ENCODE measurements around the gene MCRIP2. TPM values are rescaled to one million over a fixed set of nuclear protein-coding genes. Genes with fewer than 3 reads are reported as not detected.

Gene MCRIP2
- total and polyA plus RNA-seq, 9 of the 15 experiments (the other 6 are each of a cell fraction or from before 2014, with no cell fraction given), result 0.80 to 120 (median 35.2) TPM

DNA sequence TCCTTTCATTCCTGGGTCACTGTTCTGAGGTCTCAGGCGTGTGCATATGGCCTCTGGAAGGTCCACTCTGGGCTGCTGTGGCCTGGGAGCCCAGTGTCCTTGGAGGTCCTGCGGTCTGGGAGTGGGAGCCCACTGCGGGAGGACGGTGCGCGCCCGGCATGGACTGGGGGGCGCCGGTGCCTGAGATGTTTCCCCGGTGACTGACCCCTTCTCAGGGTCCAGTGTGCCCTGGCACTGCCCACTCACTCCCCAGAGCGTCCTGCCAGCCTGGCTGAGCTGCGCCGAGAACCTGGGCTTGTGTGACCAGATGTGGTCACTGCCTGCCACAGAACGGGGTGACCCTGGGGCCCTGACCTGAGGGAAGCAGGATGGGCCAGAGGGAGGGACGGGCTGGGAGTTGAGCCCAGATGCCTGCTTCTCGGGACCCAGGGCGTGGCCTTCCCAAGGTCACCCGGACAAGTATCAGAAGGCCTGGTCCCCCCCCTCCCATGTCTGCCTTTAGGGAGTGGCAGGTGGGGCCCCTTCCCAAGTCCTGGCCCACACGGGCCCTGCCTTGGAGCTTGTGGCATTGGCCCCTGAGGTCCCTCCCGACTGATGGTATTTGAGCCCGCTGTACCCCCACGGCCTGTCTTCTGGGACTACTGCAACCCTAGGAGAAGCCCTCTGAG lies 32.7 kb downstream of the MCRIP2 start (continued):
- peak; percentile 32; the same call in 1 of the 2 replicates for TF ChIP-seq HNRNPL (IDR thresholded peaks at IDR 0.05; ENCODE audit: low read depth, low read length)
- TF ChIP-seq, protein P1, sequence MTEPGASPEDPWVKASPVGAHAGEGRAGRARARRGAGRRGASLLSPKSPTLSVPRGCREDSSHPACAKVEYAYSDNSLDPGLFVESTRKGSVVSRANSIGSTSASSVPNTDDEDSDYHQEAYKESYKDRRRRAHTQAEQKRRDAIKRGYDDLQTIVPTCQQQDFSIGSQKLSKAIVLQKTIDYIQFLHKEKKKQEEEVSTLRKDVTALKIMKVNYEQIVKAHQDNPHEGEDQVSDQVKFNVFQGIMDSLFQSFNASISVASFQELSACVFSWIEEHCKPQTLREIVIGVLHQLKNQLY (CRISPR knock-in tag; conservative IDR thresholded peaks at IDR 0.05), result no peak
- TF ChIP-seq ILF3 (IDR thresholded peaks at IDR 0.05; ENCODE audit: borderline replicate concordance), result no peak
- TF ChIP-seq, protein P2, sequence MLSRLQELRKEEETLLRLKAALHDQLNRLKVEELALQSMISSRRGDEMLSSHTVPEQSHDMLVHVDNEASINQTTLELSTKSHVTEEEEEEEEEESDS (CRISPR knock-in tag; IDR thresholded peaks at IDR 0.05), result no peak
- no peak for TF ChIP-seq ZNF212 (CRISPR knock-in tag; IDR thresholded peaks at IDR 0.05)
- TF ChIP-seq SRF (CRISPR knock-in tag; IDR thresholded peaks at IDR 0.05), result no peak
- TF ChIP-seq ESRRA (IDR thresholded peaks at IDR 0.05; ENCODE audit: borderline replicate concordance, low read depth), result peak; percentile 89
- no peak for TF ChIP-seq TEAD1 (CRISPR knock-in tag; IDR thresholded peaks at IDR 0.05)
- no peak for TF ChIP-seq ZBTB1 (CRISPR knock-in tag; IDR thresholded peaks at IDR 0.05; ENCODE audit: borderline replicate concordance, low read depth)
- no peak for TF ChIP-seq FOXA3 (CRISPR knock-in tag; conservative IDR thresholded peaks at IDR 0.05 in 1 of 2, IDR thresholded peaks at IDR 0.05 in 1 of 2)
- TF ChIP-seq NCOA1 (IDR thresholded peaks at IDR 0.05; ENCODE audit: low read depth), result no peak
- TF ChIP-seq RCOR1 (IDR thresholded peaks at IDR 0.05; ENCODE audit: borderline replicate concordance in 1 of 2, low read depth in 2 of 2, low read length in 2 of 2), result no peak
- TF ChIP-seq POLR2H (tag; IDR thresholded peaks at IDR 0.05; ENCODE audit: low read depth), result no peak
- TF ChIP-seq TCF7L2 (IDR thresholded peaks at IDR 0.05; ENCODE audit: low read depth, low read length), result no peak
- no peak; the same call in 1 of the 2 replicates for TF ChIP-seq POLR2AphosphoS2 (IDR thresholded peaks at IDR 0.05; ENCODE audit: low read length)
- TF ChIP-seq POLR3A (IDR thresholded peaks at IDR 0.05; ENCODE audit: borderline replicate concordance, extremely low read depth, insufficient read depth, insufficient read length), result no peak
